ENCODE results near the gene TC2N. TPM values are rescaled to one million over a fixed set of nuclear protein-coding genes. Genes with fewer than 3 reads are reported as not detected.

TC2N gene
- total RNA-seq, 6 experiments from 2014 or later: 0.10 to 0.71 (median 0.33) TPM

DNA sequence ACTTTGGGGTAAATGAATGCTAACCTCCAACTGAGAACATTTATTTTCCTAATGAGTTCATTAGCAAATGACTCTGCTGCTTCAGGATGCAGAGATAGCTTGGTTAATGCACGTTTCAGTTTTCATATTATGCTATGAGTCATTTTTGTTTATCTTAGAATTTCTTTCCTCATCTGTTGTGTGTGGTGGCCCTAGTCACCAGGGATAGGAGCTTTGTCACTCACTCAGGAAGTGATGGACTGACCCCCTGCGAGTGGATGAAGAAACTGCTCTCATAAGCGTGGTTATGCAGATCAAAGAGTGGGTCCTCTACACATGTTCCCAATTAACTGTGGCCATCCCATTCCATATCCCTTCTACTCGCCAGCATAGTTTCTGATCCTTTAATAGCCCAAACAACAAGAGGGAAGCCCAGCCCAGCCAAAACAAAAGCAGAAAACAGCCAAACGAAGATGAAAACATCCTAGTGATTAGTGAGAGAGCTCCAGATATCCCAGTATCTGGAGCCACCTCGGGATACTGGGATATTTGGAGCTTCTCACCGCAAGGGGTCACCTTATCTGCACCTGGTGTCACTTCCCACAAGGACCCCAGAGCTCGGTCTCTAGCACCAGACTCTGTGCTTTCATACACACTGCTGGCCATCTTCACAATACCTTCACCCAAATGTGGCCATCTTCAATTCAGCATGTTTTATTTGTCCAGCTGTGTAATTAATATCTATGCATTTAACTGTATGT lies 8.6 kb downstream of the TC2N start:
- H3K27me3 Mint-ChIP-seq (ENCODE audit: insufficient read depth): peaks cover 5% of the 10 kb centered on the region
- peaks cover 24% of the 10 kb centered on the region for H3K4me1 Mint-ChIP-seq (ENCODE audit: low read depth)
- DNase-seq: peak; percentile 69
- H3K36me3 Mint-ChIP-seq (ENCODE audit: low read depth): no peaks in the 10 kb centered on the region
- TF ChIP-seq CTCF (IDR thresholded peaks at IDR 0.05): no peak
- H3K4me3 Mint-ChIP-seq: peak overlapping the region; percentile 6; the same call in 1 of the 2 replicates
- peak overlapping the region; percentile 58 for H3K27ac Mint-ChIP-seq
- H3K9me3 Mint-ChIP-seq: no peaks in the 10 kb centered on the region

DNA sequence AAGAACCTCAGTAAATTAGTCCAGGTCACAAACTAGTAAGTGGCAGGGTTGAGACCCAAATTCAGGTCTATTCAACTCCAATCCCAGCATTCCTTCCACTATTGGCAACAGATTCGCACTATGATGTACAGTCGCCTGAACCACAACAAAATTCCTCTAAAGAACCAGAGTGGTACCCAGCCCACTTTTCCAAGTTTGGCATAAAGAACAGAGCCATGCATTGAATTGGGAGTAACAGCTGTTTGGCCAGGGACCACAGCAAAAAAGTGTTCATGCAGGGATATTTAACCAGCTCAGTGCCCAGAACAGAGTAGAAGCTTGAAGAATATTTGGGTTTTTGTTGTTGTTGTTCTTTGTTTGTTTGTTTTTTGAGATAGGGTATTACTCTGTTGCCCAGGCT lies 9.7 kb downstream of the TC2N start:
- TF ChIP-seq CTCF (IDR thresholded peaks at IDR 0.05): no peak
- no peaks in the 10 kb centered on the region for H3K9me3 Mint-ChIP-seq
- no peak overlapping the region for H3K27ac Mint-ChIP-seq
- H3K27me3 Mint-ChIP-seq (ENCODE audit: insufficient read depth): peaks cover 5% of the 10 kb centered on the region
- no peaks in the 10 kb centered on the region for H3K36me3 Mint-ChIP-seq (ENCODE audit: low read depth)
- no peak for DNase-seq
- no peak overlapping the region for H3K4me3 Mint-ChIP-seq
- H3K4me1 Mint-ChIP-seq (ENCODE audit: low read depth): peaks cover 24% of the 10 kb centered on the region

DNA sequence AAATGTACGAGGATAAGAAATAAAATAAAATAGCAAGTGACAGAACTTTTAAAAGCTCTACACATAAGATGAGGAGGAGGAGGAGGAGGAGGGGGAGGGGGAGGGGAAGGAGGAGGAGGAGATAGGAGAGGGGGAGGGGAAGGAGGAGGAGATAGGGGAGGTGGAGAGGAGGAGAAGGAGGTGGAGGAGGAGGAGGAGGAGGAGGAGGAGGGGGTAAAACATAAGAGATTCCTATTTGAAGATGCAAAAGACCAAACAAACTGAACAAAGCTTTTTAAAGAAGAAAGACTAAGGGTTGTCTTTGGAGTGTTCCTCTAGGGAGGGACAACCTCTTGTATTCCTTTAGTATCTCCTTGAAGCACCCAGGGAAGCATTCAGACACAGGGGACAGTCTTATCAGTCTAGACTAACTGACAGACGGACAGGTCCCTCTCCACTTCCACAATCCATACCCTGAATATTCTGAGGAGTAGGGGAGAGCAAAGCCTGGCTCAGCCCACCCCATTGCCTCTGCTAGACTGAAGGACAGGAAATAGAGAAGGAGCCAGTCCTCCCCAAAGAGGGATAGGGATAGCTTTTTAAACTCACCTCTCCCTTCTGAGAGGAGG lies 12.9 kb downstream of the TC2N start:
- Mint-ChIP-seq H3K36me3 (ENCODE audit: low read depth) (no peaks in the 10 kb centered on the region), H3K4me1 (ENCODE audit: low read depth) (peaks cover 22% of the 10 kb centered on the region), H3K4me3 (no peak overlapping the region), H3K27ac (no peak overlapping the region), H3K9me3 (no peaks in the 10 kb centered on the region), H3K27me3 (ENCODE audit: insufficient read depth) (peaks cover 2% of the 10 kb centered on the region; the same call in 1 of the 2 replicates)
- no peak for DNase-seq
- TF ChIP-seq CTCF (IDR thresholded peaks at IDR 0.05): no peak

- H3K4me3 Mint-ChIP-seq: no peak overlapping the region
- H3K4me1 Mint-ChIP-seq (ENCODE audit: low read depth): peaks cover 7% of the 10 kb centered on the region
- no peak for DNase-seq
- H3K9me3 Mint-ChIP-seq: no peaks in the 10 kb centered on the region
- H3K27me3 Mint-ChIP-seq (ENCODE audit: insufficient read depth): peaks cover 2% of the 10 kb centered on the region
- no peaks in the 10 kb centered on the region for H3K36me3 Mint-ChIP-seq (ENCODE audit: low read depth)
- H3K27ac Mint-ChIP-seq: no peak overlapping the region
- TF ChIP-seq CTCF (IDR thresholded peaks at IDR 0.05): no peak
Measured at GRCh38 chr14:91851563-91851962, 15.8 kb downstream of the TC2N start.

- H3K27me3 Mint-ChIP-seq (ENCODE audit: insufficient read depth): peaks cover 4% of the 10 kb centered on the region
- no peaks in the 10 kb centered on the region for H3K9me3 Mint-ChIP-seq
- no peak overlapping the region for H3K4me3 Mint-ChIP-seq
- H3K4me1 Mint-ChIP-seq (ENCODE audit: low read depth): no peaks in the 10 kb centered on the region
- no peaks in the 10 kb centered on the region for H3K36me3 Mint-ChIP-seq (ENCODE audit: low read depth)
- TF ChIP-seq CTCF (IDR thresholded peaks at IDR 0.05): no peak
- no peak for DNase-seq
- H3K27ac Mint-ChIP-seq: no peak overlapping the region
Measured at GRCh38 chr14:91848504-91849001, 18.8 kb downstream of the TC2N start.

Measured in HFFc6 (cell line).